Measurements from ENCODE around the gene NAALADL1. TPM values are rescaled to one million over a fixed set of nuclear protein-coding genes. Genes with fewer than 3 reads are reported as not detected.

The NAALADL1 gene
- total RNA-seq, 1 donor from 2014 or later, result not detected

- Mint-ChIP-seq H3K4me1 (ENCODE audit: unreplicated experiment) (peaks cover 7% of the 10 kb centered on the region), H3K27ac (ENCODE audit: unreplicated experiment) (no peak overlapping the region)
- TF ChIP-seq, protein P1, sequence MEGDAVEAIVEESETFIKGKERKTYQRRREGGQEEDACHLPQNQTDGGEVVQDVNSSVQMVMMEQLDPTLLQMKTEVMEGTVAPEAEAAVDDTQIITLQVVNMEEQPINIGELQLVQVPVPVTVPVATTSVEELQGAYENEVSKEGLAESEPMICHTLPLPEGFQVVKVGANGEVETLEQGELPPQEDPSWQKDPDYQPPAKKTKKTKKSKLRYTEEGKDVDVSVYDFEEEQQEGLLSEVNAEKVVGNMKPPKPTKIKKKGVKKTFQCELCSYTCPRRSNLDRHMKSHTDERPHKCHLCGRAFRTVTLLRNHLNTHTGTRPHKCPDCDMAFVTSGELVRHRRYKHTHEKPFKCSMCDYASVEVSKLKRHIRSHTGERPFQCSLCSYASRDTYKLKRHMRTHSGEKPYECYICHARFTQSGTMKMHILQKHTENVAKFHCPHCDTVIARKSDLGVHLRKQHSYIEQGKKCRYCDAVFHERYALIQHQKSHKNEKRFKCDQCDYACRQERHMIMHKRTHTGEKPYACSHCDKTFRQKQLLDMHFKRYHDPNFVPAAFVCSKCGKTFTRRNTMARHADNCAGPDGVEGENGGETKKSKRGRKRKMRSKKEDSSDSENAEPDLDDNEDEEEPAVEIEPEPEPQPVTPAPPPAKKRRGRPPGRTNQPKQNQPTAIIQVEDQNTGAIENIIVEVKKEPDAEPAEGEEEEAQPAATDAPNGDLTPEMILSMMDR (IDR thresholded peaks at IDR 0.05; ENCODE audit: unreplicated experiment), result no peak
Measured at GRCh38 chr11:65019824-65020223, 38.5 kb downstream of the NAALADL1 start.

GRCh38 chr11:65017937-65018336 lies 40.4 kb downstream of the NAALADL1 start:
- H3K4me3 Mint-ChIP-seq (ENCODE audit: unreplicated experiment), result no peak overlapping the region
- H3K9me3 Mint-ChIP-seq (ENCODE audit: unreplicated experiment), result no peaks in the 10 kb centered on the region
- H3K27ac Mint-ChIP-seq (ENCODE audit: unreplicated experiment), result no peak overlapping the region
- peaks cover 2% of the 10 kb centered on the region for H3K27me3 Mint-ChIP-seq (ENCODE audit: unreplicated experiment)
- peaks cover 13% of the 10 kb centered on the region for H3K36me3 Mint-ChIP-seq (ENCODE audit: low read depth, unreplicated experiment)
- no peak for DNase-seq (ENCODE audit: low spot score)
- peaks cover 11% of the 10 kb centered on the region for H3K4me1 Mint-ChIP-seq (ENCODE audit: unreplicated experiment)
- TF ChIP-seq, protein P1 (IDR thresholded peaks at IDR 0.05; ENCODE audit: unreplicated experiment), result no peak

More at GRCh38 chr11:65019824-65020223, 38.5 kb downstream of the NAALADL1 start:
- H3K27me3 Mint-ChIP-seq (ENCODE audit: unreplicated experiment), result peaks cover 2% of the 10 kb centered on the region
- H3K9me3 Mint-ChIP-seq (ENCODE audit: unreplicated experiment), result no peaks in the 10 kb centered on the region
- H3K4me3 Mint-ChIP-seq (ENCODE audit: unreplicated experiment), result peak overlapping the region; percentile 68
- DNase-seq (ENCODE audit: low spot score), result no peak
- peaks cover 13% of the 10 kb centered on the region for H3K36me3 Mint-ChIP-seq (ENCODE audit: low read depth, unreplicated experiment)

GRCh38 chr11:65016705-65017104 lies 41.6 kb downstream of the NAALADL1 start:
- DNase-seq (ENCODE audit: low spot score), result no peak
- H3K4me3 Mint-ChIP-seq (ENCODE audit: unreplicated experiment), result peak overlapping the region; percentile 61
- no peak overlapping the region for H3K27ac Mint-ChIP-seq (ENCODE audit: unreplicated experiment)
- peaks cover 13% of the 10 kb centered on the region for H3K4me1 Mint-ChIP-seq (ENCODE audit: unreplicated experiment)
- H3K27me3 Mint-ChIP-seq (ENCODE audit: unreplicated experiment), result peaks cover 2% of the 10 kb centered on the region
- H3K36me3 Mint-ChIP-seq (ENCODE audit: low read depth, unreplicated experiment), result peaks cover 13% of the 10 kb centered on the region
- TF ChIP-seq, protein P1 (IDR thresholded peaks at IDR 0.05; ENCODE audit: unreplicated experiment), result no peak
- H3K9me3 Mint-ChIP-seq (ENCODE audit: unreplicated experiment), result no peaks in the 10 kb centered on the region

DNA sequence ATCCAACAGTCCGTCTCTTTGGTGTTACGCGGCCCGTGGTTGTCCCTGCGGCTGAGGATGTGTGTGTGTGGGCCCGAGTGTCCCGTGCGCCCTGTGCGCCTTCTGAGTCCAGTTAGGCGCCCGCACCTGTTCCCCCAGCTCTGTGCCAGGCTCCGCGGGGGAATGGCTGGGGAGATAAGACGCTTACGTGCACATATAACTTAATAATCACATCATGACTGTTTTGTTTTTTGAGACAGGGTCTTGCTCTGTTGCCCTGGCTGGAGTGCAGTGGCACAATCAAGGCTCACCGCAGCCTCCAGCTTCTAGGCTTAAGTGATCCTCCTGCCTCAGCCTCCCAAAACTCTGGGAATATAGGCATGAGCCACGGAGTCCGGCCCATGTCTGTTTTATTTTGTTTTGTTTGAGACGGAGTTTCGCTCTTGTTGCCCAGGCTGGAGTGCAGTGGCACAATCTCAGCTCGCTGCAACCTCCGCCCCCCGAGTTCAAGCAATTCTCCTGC lies 43.6 kb downstream of the NAALADL1 start:
- no peak for DNase-seq (ENCODE audit: low spot score)
- Mint-ChIP-seq H3K36me3 (ENCODE audit: low read depth, unreplicated experiment) (peaks cover 12% of the 10 kb centered on the region), H3K27me3 (ENCODE audit: unreplicated experiment) (peaks cover 2% of the 10 kb centered on the region), H3K4me1 (ENCODE audit: unreplicated experiment) (peaks cover 13% of the 10 kb centered on the region), H3K9me3 (ENCODE audit: unreplicated experiment) (no peaks in the 10 kb centered on the region), H3K27ac (ENCODE audit: unreplicated experiment) (no peak overlapping the region), H3K4me3 (ENCODE audit: unreplicated experiment) (peak overlapping the region; percentile 89)
- TF ChIP-seq, protein P1 (IDR thresholded peaks at IDR 0.05; ENCODE audit: unreplicated experiment), result no peak

DNA sequence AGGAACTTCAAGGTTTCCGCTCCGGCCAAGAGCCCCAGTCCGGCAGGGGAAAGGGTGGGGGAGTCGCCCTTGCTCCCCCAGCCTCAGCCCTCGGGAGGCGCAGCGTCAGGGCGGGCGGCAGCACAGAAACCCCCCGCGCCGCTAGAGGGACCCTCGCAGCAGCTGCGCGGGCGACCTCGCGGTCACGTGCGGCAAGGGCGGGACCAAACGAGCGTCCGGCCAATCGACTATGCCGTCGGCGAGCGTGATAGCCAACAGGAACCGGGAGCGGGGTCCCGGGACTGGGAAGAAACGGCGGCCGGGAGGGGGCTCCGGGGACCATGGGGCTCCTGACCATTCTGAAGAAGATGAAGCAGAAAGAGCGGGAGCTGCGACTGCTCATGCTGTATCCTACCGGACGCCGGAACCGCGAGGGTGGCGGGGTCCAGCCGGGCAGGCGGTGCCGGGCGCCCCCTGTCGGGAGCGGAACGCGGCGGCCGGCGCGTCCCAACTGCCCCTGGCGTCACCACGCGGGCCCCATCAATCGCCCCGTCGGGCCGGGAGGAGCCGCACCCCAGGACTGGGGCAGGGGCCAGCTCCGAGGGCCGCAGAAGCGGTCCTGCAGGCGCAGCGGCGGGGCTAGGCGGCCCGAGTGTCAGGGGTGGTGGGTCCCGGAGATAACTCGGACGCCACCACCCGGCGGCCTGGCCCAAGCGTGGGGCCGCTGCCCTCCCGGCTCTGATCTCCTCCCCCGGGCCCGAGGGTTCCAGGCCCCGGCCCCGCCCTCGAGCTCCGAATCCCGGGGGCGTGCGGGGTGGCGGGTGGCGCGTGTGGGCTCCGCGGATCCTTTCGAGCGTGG lies 44.2 kb downstream of the NAALADL1 start, which contains the start of gene ARL2:
ARL2 (plus strand) TSS at position 273 of the 838 bp plus-strand sequence; CDS start at position 321, 48 bp downstream.
- no peaks in the 10 kb centered on the region for H3K9me3 Mint-ChIP-seq (ENCODE audit: unreplicated experiment)
- peak; percentile 93 for DNase-seq (ENCODE audit: low spot score)

More for the DNA sequence above, 44.2 kb downstream of the NAALADL1 start, which contains the start of gene ARL2:
- Mint-ChIP-seq H3K4me3 (ENCODE audit: unreplicated experiment) (peak within 1 kb of the TSS; percentile 90), H3K27ac (ENCODE audit: unreplicated experiment) (peak within 1 kb of the TSS; percentile 91), H3K27me3 (ENCODE audit: unreplicated experiment) (peaks cover 2% of the 10 kb centered on the region), H3K36me3 (ENCODE audit: low read depth, unreplicated experiment) (peaks cover 8% of the 10 kb centered on the region), H3K4me1 (ENCODE audit: unreplicated experiment) (peaks cover 13% of the 10 kb centered on the region)
- TF ChIP-seq, protein P1 (IDR thresholded peaks at IDR 0.05; ENCODE audit: unreplicated experiment), result peak; percentile 91

All from endothelial cell (in vitro differentiated cells).